GM12864 (cell line): ENCODE data around the gene ZNF277.
A peak's percentile ranks its signal among the peaks of the same experiment; 100 is the strongest.

ENCODE experiments used
- DNase-seq: peaks from one replicate; pipeline ENCODE4 v3.0.0-alpha.2; 2011; ENCODE audit warnings: low read depth
- H3K4me3 ChIP-seq: 2 replicates; pipeline ENCODE4 v1.5.1; 2011; ENCODE audit warnings: mild to moderate bottlenecking, low read depth, low read length, control low read depth
- TF ChIP-seq, protein P1 (sequence below): IDR thresholded peaks from 2 replicates; pipeline ENCODE4 v1.5.1; 2011; ENCODE audit warnings: low read depth, mild to moderate bottlenecking, moderate library complexity, low read length, control low read depth, inconsistent platforms; ENCODE audit errors: missing control alignments

ZNF277 gene

DNA sequence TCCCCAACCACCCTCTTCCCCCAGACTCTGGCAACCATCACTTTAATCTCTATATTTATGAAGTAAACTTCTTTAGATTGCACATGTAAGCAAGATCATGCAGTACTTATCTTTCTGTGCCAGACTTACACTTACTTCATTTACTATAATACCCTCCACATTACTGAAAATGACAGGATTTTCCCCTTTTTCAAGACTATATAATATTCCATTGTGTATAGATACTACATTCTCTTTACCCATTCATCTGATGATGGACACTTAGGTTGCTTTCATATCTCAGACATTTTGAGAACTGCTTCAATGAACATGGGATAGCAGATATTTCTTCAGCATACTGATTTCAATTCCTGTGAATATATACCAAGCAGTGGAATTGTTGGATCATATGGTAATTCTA, 4.7 kb upstream of the ZNF277 start:
- TF ChIP-seq, protein P1, sequence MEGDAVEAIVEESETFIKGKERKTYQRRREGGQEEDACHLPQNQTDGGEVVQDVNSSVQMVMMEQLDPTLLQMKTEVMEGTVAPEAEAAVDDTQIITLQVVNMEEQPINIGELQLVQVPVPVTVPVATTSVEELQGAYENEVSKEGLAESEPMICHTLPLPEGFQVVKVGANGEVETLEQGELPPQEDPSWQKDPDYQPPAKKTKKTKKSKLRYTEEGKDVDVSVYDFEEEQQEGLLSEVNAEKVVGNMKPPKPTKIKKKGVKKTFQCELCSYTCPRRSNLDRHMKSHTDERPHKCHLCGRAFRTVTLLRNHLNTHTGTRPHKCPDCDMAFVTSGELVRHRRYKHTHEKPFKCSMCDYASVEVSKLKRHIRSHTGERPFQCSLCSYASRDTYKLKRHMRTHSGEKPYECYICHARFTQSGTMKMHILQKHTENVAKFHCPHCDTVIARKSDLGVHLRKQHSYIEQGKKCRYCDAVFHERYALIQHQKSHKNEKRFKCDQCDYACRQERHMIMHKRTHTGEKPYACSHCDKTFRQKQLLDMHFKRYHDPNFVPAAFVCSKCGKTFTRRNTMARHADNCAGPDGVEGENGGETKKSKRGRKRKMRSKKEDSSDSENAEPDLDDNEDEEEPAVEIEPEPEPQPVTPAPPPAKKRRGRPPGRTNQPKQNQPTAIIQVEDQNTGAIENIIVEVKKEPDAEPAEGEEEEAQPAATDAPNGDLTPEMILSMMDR = no peak
- no peak overlapping the region for H3K4me3 ChIP-seq
- no peak for DNase-seq

DNA sequence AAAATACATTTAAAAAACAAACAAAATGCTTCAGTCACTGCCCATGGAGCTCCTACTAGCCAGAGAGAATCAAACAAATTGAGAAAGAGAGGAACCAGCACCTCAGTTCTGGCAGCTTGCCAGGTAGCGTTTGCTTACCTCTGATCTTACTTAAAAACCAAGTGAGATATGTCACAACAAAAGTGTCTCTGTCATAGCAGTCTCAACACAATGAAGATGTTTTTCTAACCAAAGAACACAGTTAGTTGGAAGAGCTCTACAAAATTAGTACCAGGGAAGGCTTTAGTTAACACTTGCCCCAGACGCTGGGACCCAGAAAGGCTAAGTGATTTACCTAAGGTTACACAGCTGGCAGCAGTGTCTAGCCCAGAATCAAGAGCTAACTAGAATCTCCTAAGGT, 3.7 kb upstream of the ZNF277 start:
- TF ChIP-seq, protein P1 = no peak
- no peak overlapping the region for H3K4me3 ChIP-seq
- DNase-seq = peak; percentile 8

DNA sequence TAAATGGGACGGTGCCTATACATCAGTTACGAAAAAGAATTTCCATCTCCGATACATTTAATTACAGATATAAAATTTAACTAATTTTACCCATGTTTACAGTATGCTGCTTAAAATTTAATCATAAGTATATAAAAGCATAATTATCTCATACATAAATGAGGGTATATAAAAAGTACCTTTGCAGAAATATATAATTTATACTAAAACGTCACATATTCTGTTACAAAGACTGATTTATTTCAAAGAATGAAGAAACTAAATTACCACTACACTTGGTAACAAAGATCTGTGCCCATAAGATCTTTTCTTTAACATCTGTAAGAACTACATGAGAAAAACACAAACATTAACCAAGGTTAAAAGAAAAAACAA, 3.1 kb upstream of the ZNF277 start:
- H3K4me3 ChIP-seq = no peak overlapping the region

DNA sequence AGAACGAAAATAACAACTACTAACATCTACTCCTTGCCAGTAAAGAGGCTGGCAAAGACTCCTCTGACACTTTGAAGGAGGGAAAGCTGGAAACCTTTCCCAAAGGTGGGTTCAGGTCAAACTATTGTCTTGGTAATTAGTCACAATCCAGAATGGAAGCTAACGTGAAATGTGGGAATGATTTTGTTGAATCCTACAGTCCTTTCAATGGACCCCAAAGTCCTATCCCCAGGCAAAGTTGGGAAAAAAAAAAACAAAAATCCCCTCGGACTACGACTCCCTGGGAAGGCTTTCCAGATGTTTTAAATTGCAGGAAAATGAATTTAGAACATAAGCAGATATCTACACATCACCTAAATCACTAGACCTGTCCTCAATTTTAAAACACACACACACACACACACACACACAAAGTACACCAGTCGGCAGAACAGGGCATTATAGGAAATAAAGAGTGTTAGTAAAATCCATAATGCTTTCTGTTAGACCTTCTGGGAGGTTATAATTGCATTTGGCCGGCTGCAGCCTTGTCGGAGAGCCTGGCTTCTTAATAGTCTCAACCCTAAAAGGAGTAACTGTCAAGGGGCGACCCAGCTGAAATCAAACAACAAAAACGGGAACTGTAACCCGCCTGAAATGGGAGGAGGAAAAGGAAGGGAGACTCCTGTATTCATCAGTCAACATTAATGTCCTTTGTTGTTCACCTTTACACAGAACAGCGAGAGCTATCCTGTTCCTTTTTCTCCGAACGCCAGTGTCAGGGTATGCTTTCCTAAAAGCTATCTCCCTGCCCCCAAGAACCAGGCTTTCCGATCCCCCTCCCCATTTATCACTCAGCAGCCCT, 1.8 kb upstream of the ZNF277 start:
- TF ChIP-seq, protein P1 = no peak
- H3K4me3 ChIP-seq = peak overlapping the region; percentile 98
- no peak for DNase-seq

More for the DNA sequence above, 3.1 kb upstream of the ZNF277 start:
- DNase-seq = no peak
- TF ChIP-seq, protein P1 = no peak

DNA sequence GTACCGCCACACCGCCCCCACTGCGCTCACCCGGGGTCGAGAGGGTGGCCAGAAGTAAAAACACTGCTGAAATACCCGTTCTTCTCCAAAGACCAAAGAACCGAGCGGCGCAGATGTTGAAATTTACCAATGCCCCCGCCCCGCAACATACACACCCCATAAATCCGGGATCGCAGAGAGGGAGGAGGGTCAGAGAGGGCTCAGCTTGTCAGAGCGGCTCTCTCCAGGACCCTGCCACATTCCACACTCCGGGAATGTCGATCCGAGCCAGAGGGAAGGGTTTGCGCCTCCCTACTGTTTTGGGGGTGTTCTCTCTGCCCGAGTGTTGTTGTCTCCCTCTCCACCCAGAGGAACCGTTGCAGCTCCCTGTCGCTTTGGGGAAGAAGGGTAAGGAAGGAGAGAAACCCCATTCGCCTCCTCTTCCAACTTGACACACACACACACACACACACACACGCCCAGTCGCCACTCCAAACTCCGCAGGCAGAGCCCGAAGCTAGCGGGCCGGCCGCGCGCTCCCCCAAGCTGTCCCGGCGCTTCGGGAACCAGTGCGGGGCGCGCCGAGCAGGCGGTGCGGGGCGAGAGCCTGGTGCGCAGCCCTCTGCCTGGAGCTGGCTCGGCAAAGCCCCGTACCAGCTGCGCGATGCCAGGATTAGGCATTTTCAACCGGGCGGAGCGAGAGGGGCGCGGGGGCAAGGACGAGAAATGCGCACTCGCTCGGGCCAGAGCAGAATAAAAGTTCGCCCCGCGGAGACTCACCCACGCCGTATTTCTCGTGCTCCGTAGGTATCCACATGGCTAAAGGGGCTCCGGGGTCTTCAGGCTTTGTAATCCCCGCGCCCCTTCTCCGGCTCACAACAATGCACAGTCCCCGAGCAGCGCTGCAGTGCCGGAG, 905 bp upstream of the ZNF277 start:
- no peak for DNase-seq
- peak overlapping the region; percentile 98 for H3K4me3 ChIP-seq
- TF ChIP-seq, protein P1 = no peak

DNA sequence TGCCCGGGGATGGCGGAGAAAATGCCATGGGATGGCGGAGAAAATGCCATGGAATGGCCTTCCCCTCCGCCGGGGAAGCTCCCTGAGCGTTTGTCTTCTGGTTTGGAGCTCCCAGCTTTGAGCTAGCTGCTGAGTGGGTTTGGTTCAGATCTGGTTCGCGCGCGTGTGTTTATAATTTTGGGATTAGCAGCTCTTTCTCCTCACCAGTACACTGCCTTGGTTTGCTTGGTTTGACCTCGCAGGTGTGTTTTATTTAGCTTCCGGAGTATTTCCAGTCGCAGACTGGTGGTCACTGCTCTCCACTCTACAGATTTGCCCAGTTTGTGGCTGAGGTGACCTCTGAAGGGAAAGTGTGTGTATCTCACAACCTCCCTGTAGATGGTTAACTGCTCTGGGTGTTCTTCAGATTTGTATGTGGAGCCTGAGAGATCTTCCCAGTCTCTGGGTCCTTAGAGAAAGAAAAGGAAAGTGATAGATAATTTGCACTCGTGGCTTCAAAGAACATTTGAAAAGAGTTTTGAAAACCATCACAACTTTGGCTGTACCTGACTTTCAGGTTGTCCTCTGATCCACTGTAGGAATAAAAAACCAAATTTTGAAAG, 597 bp downstream of the ZNF277 start:
- DNase-seq = no peak
- TF ChIP-seq, protein P1 = no peak

More for the DNA sequence above, 597 bp downstream of the ZNF277 start:
- H3K4me3 ChIP-seq = peak overlapping the region; percentile 98
